GM12801 (cell line): ENCODE data around the gene PXK.

ENCODE experiments used
- CTCF ChIP-seq: IDR thresholded peaks from one replicate; pipeline ENCODE4 v1.5.1; 2011; ENCODE audit warnings: control low read depth; ENCODE audit not compliant: insufficient read length; ENCODE audit errors: extremely low read depth

The PXK gene

GRCh38 chr3:58346368-58346767 lies 13.7 kb downstream of the PXK start:
- TF ChIP-seq CTCF: no peak

GRCh38 chr3:58347984-58348383 lies 15.3 kb downstream of the PXK start:
- no peak for TF ChIP-seq CTCF

DNA sequence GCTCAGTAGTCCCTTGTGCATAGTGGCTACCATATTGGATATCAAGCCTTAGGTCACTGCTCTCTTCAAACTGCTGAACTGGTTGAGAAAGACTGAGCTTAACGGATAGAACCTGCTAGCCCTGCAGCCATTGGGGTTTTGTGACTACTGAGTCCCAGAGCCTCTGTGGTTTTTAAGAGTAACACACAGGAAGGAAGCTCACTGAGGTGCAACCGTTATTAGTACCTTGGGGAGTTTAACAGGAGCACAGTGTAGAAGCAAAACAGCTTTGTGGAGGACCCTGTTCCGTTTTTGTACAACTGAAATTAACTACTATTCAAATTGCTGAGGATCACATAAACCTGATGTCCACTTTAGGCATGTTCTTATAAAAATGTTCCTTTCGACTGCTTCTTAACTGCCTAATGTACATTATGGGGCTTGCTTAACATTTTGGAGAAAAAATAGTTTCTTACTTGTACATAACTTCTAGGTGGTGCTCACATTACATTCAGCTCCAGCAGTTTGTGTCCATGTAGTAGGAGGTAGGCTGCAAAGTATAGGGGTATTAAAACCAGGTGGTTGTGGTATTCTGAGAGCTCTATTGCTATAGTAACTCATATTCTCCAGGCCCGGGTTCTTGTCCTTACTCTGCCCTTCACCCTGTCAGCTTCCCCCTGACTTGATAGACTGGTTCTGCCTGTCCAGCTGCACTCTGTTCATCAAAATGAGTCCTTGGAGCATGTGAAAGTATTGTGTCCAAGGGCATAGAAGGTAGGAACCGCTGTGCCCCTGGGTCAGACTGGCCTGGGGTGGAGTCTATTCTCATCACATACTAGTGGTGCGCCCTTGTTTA lies 17.3 kb downstream of the PXK start:
- no peak for TF ChIP-seq CTCF

GRCh38 chr3:58350627-58351013 lies 17.9 kb downstream of the PXK start:
- TF ChIP-seq CTCF: no peak

DNA sequence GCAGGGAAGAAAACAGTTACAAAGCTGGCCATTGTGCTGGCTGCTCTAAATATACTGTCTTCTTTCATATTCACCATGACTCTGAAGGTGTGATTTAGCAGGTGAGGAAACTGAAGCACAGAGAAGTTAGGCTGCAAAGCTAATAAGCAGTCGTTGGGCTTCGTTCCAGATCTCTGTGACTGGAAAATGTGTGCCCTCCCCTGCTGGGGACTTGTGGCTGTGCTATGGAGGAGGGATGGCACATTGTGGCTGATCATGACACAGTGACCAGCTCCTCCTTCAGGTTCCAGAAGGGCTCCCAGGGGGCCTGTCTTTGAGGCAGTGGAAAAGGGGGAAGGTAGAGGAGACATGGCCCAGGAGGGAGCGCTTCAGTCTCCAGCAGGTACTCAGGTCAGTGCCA lies 19.2 kb downstream of the PXK start:
- TF ChIP-seq CTCF: no peak

GRCh38 chr3:58352626-58353025 lies 19.9 kb downstream of the PXK start:
- no peak for TF ChIP-seq CTCF

DNA sequence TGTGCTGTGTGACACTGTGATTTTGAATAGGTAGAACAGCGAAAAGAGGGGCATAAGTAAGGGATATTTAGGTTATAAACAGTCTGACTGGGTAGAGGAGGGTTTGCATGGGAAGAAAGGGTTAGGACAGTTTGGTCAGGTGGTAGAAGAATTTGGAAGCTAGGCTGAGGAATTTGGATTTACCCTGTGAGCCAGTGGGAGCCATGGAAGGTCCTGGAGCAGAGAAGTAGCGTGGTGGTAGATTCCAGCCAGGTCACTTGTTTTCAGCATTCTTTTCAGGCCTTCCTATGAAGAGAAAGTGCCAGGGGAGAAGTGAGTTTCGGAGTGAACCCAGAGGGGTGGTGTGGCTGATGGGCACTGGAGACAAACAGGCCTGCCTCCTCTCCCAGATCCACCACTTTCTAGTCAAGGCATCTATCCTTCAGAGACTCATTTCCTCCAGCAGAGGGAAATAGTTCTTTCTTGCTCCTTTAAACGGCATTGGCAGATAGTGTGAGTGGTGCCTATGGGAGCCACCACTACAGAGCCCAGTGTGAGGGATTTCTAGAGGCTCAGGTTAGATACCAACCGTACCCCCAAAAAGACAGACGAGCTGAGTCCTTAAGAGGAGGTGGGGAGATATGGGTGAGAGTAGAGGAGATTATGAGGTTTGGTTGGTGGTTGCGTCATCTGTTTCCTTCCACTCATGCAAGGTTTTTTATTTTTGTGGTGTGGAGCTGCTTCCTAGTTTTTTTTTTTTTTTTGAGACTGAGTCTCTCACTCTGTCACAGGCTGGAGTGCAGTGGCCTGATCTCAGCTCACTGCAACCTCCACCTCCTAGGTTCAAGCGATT lies 21.2 kb downstream of the PXK start:
- no peak for TF ChIP-seq CTCF
